NB4 (cell line): ENCODE results near the gene AKT3.

ENCODE experiments used
- DNase-seq: peaks from one replicate; pipeline ENCODE4 v3.0.0; 2010; ENCODE audit warnings: low read depth
- H3K4me3 ChIP-seq: one replicate; pipeline ENCODE4 v1.5.1; 2011; ENCODE audit warnings: mild to moderate bottlenecking, low read depth, low read length, moderate library complexity
- MYC ChIP-seq: IDR thresholded peaks from 2 replicates; pipeline ENCODE4 v1.6.1; 2011; ENCODE audit warnings: low read depth, low read length
- POLR2A ChIP-seq: IDR thresholded peaks from 2 replicates; pipeline ENCODE4 v1.6.1; 2011; ENCODE audit warnings: mild to moderate bottlenecking; ENCODE audit not compliant: insufficient read length; ENCODE audit errors: extremely low read depth
- TF ChIP-seq, protein P1 (sequence below): IDR thresholded peaks from 2 replicates; pipeline ENCODE4 v1.6.1; 2011; ENCODE audit warnings: low read depth, low read length
- TF ChIP-seq, protein P2 (sequence below): IDR thresholded peaks from one replicate; pipeline ENCODE4 v1.5.1; 2012; ENCODE audit warnings: low read depth, low read length

The AKT3 gene

DNA sequence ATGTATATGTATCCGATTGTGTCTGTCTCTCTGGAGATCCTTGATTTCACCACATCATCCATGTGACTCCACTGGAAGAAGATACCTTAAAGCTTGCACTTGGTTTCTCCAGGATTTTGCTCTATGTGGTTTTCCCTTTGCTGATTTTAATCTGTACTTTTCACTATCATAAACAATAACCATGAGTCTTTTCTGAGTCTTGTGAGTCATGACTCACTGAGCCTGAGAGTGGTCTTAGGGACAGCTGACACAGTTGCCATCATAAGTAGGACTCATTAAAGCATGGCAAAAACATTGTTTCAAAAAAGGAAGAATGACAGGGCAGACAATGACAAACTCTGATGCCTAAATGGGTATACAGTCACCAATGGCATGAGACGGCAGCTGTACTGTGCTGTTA lies 226.2 kb downstream of the AKT3 start:
- DNase-seq = no peak
- TF ChIP-seq, protein P1, sequence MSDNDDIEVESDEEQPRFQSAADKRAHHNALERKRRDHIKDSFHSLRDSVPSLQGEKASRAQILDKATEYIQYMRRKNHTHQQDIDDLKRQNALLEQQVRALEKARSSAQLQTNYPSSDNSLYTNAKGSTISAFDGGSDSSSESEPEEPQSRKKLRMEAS = no peak
- TF ChIP-seq MYC (no peak), POLR2A (no peak)
- TF ChIP-seq, protein P2, sequence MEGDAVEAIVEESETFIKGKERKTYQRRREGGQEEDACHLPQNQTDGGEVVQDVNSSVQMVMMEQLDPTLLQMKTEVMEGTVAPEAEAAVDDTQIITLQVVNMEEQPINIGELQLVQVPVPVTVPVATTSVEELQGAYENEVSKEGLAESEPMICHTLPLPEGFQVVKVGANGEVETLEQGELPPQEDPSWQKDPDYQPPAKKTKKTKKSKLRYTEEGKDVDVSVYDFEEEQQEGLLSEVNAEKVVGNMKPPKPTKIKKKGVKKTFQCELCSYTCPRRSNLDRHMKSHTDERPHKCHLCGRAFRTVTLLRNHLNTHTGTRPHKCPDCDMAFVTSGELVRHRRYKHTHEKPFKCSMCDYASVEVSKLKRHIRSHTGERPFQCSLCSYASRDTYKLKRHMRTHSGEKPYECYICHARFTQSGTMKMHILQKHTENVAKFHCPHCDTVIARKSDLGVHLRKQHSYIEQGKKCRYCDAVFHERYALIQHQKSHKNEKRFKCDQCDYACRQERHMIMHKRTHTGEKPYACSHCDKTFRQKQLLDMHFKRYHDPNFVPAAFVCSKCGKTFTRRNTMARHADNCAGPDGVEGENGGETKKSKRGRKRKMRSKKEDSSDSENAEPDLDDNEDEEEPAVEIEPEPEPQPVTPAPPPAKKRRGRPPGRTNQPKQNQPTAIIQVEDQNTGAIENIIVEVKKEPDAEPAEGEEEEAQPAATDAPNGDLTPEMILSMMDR = no peak
- no peak overlapping the region for H3K4me3 ChIP-seq

DNA sequence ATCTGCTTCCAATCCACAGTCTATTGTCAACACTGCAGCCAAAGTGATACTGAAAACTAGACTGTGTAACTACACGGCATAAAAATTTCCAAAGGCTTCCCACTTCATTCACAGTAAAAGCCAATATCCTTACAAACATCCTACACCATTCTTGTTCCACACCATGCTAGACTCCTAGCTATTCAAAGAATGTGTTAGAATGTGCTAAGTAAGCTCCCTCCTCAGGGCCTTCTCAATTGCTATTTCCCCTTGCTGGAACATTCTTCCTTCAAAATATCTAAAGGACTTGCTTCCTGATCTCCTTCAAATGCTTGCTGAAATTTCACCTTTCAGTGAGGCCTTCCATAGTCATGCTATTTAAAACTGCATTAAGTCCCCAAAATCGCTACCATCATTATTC lies 228.1 kb downstream of the AKT3 start:
- no peak for DNase-seq
- H3K4me3 ChIP-seq = no peak overlapping the region
- TF ChIP-seq MYC (no peak), POLR2A (no peak)
- TF ChIP-seq, protein P1 = no peak
- TF ChIP-seq, protein P2 = no peak

DNA sequence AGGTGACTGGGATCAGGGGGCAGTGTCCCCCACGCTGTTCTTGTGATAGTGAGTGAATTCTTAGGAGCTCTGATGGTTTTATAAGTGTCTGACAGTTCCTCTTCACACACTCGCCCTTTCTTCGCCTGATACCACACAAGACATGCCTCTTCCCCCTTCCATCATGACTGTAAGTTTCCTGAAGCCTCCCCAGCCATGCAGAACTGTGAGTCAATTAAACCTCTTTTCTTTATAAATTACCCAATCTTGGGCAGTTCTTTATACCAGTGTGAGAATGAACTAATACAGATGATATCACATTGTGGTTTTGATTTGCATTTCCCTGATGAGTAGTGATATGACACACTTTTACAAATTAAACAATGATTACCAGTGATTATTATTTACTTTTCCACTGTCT lies 229.9 kb downstream of the AKT3 start:
- no peak overlapping the region for H3K4me3 ChIP-seq
- TF ChIP-seq, protein P1 = no peak
- TF ChIP-seq POLR2A (no peak), MYC (no peak)
- TF ChIP-seq, protein P2 = no peak
- no peak for DNase-seq

DNA sequence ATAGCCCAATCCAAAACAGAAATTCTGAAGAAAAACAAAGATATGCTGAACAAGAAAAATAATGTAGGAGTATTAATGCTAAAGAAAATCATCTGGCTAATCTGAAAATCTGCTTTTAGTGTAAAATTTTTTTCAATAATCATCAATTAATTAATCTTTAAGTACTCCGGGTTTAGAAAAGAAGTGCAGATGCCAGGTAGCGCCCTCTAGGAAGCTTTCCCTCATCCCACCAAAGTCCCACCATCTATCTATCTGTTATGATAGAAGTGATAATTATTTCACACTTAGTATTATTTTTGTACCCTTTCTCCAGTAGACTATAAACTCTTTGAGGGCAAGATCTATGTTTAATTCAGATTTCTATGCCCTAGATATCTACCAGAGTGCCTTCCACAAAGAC lies 240.3 kb downstream of the AKT3 start:
- TF ChIP-seq MYC = no peak
- TF ChIP-seq, protein P2 = no peak
- no peak for TF ChIP-seq POLR2A
- TF ChIP-seq, protein P1 = no peak

DNA sequence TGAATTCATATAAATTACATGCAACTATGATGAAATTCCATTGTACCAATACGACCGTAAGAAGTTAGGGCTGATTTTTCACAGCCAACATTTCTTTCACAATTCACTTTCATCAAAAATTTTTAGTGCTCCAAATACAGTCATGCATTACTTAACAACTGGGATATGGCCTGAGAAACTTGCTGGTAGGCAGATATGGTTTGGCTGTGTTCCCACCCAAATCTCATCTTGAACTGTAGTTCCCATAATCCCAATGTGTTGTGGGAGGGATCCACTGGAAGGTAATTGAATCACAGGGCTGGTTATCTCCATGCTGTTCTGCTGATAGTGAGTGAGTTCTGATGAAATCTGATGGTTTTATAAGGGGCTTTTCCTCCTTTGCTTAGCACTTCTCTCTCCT lies 244.4 kb downstream of the AKT3 start:
- TF ChIP-seq POLR2A = no peak
- TF ChIP-seq, protein P2 = no peak
- TF ChIP-seq, protein P1 = no peak
- TF ChIP-seq MYC = no peak
- no peak overlapping the region for H3K4me3 ChIP-seq
- no peak for DNase-seq

More for the DNA sequence above, 240.3 kb downstream of the AKT3 start:
- no peak overlapping the region for H3K4me3 ChIP-seq
- DNase-seq = no peak

DNA sequence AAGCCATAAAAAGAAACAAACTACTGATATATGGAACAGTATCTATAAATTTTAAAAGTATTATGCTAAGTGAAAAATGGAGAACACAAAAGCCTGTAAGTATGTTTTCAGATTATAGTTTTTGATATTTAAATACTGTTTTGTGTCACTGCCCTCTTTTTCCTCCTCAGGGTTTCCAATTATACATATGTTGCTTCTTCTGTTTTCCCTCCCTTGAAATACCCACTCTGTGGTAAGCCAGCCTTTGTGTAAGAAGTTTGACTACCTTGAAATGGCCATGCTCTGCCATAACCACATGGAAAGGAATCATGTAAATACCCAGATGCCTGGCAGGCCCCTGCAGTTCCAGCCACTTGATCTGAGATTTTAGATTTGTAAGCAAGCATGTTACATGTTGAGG lies 248.3 kb downstream of the AKT3 start:
- TF ChIP-seq, protein P2 = no peak
- TF ChIP-seq POLR2A = no peak
- no peak for TF ChIP-seq MYC
- TF ChIP-seq, protein P1 = no peak
- no peak overlapping the region for H3K4me3 ChIP-seq
- no peak for DNase-seq
